CD4-positive, alpha-beta T cell (primary cell): Measurements from ENCODE around the gene VWA7. TPM values are rescaled to one million over a fixed set of nuclear protein-coding genes. Genes with fewer than 3 reads are reported as not detected.

ENCODE experiments used
- ATAC-seq: fragments of 200-7000 bp; cut with Tn5 transposase; one replicate; pipeline ENCODE4 v1.10.0; 2022; ENCODE audit warnings: mild to moderate bottlenecking; ENCODE audit not compliant: poor library complexity
- CTCF ChIA-PET: fragments of 350-600 bp; sonication (Branson Sonifier 250); formaldehyde crosslinking; loops from one replicate; lab custom pipeline; 2021; ENCODE audit warnings: antibody characterized with exemption, inconsistent platforms; lab: Charles Lee
- POLR2A ChIA-PET: fragments of 350-600 bp; sonication (Branson Sonifier 250); formaldehyde crosslinking; loops from one replicate; lab custom pipeline; 2021; ENCODE audit warnings: antibody characterized with exemption, inconsistent platforms; lab: Charles Lee
- DNase-seq, 14 experiments: peaks; one replicate each; pipeline ENCODE4 v3.0.0-alpha.2; 2013 to 2020; ENCODE audit warnings: mixed read lengths in 2 of 14
- H3K27ac ChIP-seq, 2 donors: one replicate each; pipeline versions ENCODE4 v1.5.1 to v1.7.0; 2013; ENCODE audit warnings: low read length in 2 of 2, low read depth in 1 of 2, mild to moderate bottlenecking in 1 of 2
- H3K27me3 ChIP-seq, 2 experiments: 1 replicate in 1 of 2; 2 replicates in 1 of 2; pipeline versions ENCODE4 v1.6.1 to v1.7.0; 2013; ENCODE audit warnings: low read length in 2 of 2, control low read depth in 1 of 2, mild to moderate bottlenecking in 1 of 2, moderate library complexity in 1 of 2; ENCODE audit not compliant: insufficient read depth in 2 of 2, control insufficient read depth in 1 of 2
- H3K36me3 ChIP-seq: one replicate; pipeline ENCODE4 v1.6.1; 2013; ENCODE audit warnings: low read length, control low read depth; ENCODE audit not compliant: insufficient read depth
- H3K4me1 ChIP-seq: one replicate; pipeline ENCODE4 v1.6.1; 2013; ENCODE audit warnings: low read length, control low read depth; ENCODE audit not compliant: insufficient read depth
- H3K4me3 ChIP-seq: one replicate; pipeline ENCODE4 v1.5.1; 2013; ENCODE audit warnings: mild to moderate bottlenecking, low read length, moderate library complexity
- H3K9me3 ChIP-seq, 2 experiments: 1 replicate in 1 of 2; 2 replicates in 1 of 2; pipeline versions ENCODE4 v1.6.1 to v1.7.0; 2013; ENCODE audit warnings: low read length in 2 of 2, mild to moderate bottlenecking in 2 of 2, control low read depth in 1 of 2, moderate library complexity in 1 of 2; ENCODE audit not compliant: control insufficient read depth in 1 of 2, insufficient read depth in 1 of 2
- H3K27ac Mint-ChIP-seq: one replicate; pipeline ENCODE4 v1.8.0; 2020; ENCODE audit warnings: mixed read lengths
- H3K27me3 Mint-ChIP-seq: one replicate; pipeline ENCODE4 v1.8.0; 2021; ENCODE audit warnings: mixed read lengths
- H3K36me3 Mint-ChIP-seq: one replicate; pipeline ENCODE4 v1.8.0; 2021; ENCODE audit warnings: low read depth, mixed read lengths
- H3K4me1 Mint-ChIP-seq: one replicate; pipeline ENCODE4 v1.8.0; 2021; ENCODE audit warnings: low read depth, mixed read lengths
- H3K4me3 Mint-ChIP-seq: one replicate; pipeline ENCODE4 v1.8.0; 2020; ENCODE audit warnings: mild to moderate bottlenecking, mixed read lengths
- H3K9me3 Mint-ChIP-seq: one replicate; pipeline ENCODE4 v1.8.0; 2020; ENCODE audit warnings: mixed read lengths
- intact Hi-C, 2 experiments: fragments of 100-400 bp; cut with DNase I in 1 of 2; cut with micrococcal nuclease in 1 of 2; formaldehyde crosslinking; loops; one replicate each; pipeline versions ENCODE4 v1.15.1 to v1.9.0; 2023 to 2025; cut with DNase I, micrococcal nuclease
- total RNA-seq, 174 experiments: library from RNA in 2 of 174; stranded (reverse) in 2 of 174; gene quantifications; one replicate each; pipeline ENCODE4 v1.2.3 and lab custom pipeline; 2021 to 2026
- TF ChIP-seq, protein P1 (sequence below): fragments of 200-600 bp; IDR thresholded peaks from one replicate; pipeline ENCODE4 v1.8.0; 2022; ENCODE audit warnings: antibody characterized with exemption, mild to moderate bottlenecking

Gene VWA7
- total RNA-seq, 2 experiments from 2014 or later: 1.7 TPM

DNA sequence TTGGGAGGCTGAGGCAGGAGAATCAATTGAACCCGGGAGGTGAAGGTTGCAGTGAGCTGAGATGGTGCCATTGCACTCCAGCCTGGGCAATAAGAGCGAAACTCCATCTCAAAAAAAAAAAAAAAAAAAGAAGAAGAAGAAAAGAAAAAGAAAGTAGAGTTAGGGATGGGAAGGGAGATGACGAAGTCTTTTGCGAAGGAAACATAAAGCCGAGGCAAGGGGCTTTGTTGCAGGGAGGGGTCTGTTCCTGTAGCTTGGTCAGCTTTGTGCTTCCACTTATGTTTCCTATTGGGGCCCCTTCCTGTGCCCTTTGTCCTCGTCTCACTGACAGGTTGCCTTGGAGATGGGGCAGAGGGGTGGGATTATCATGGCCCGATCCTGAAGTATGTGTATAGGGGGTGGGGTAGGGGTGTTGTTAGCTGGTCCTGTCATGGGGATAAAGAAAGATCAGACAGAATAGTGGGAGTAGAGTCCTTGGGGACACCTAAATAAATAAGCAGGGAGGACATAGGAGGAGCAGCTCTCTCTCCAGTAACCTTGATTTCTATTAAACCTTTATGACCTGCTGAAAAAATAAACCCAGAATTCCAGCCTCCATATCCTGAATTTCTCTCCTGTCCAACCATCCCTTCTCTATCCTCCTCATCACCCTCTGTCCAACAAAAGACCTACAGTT lies 39.7 kb downstream of the VWA7 start:
- H3K4me3 Mint-ChIP-seq: peak overlapping the region; percentile 90
- H3K27ac ChIP-seq: peak overlapping the region; percentile 62 to 76
- no peaks in the 10 kb centered on the region for H3K9me3 Mint-ChIP-seq
- peaks cover 44% of the 10 kb centered on the region for H3K36me3 Mint-ChIP-seq
- H3K27me3 Mint-ChIP-seq: no peaks in the 10 kb centered on the region
- no peak for ATAC-seq
- DNase-seq: peak in 3 of 14 experiments; percentile 31 to 43 (median 35)
- H3K4me1 Mint-ChIP-seq: peaks cover 80% of the 10 kb centered on the region
- intact Hi-C loops: loop anchor here in 1 of 2 experiments (5.0 kb wide), 2 partner anchors 35 to 80 kb away; partner anchors contain the start of genes ABHD16A, HSPA1A and HSPA1L
- H3K27ac Mint-ChIP-seq: peak overlapping the region; percentile 85
- peaks cover 73% of the 10 kb centered on the region for H3K4me1 ChIP-seq
- ChIA-PET POLR2A (interaction anchor here (0.7 to 2.8 kb wide), 21 partner anchors 8 to 234 kb away, joined by 3 to 21 read pairs (median 5); partner anchors contain the start of genes ABHD16A, BAG6, DDAH2 and DXO), CTCF (interaction anchor here (0.6 to 4.9 kb wide), 14 partner anchors 10 to 538 kb away, joined by 3 to 41 read pairs (median 6); partner anchors contain the start of genes DDAH2, LSM2, LY6G5C and VARS1)
- no peaks in the 10 kb centered on the region for H3K9me3 ChIP-seq
- H3K36me3 ChIP-seq: peaks cover 17% of the 10 kb centered on the region
- H3K27me3 ChIP-seq: no peaks in the 10 kb centered on the region
- H3K4me3 ChIP-seq: peak overlapping the region; percentile 28
- TF ChIP-seq, protein P1, sequence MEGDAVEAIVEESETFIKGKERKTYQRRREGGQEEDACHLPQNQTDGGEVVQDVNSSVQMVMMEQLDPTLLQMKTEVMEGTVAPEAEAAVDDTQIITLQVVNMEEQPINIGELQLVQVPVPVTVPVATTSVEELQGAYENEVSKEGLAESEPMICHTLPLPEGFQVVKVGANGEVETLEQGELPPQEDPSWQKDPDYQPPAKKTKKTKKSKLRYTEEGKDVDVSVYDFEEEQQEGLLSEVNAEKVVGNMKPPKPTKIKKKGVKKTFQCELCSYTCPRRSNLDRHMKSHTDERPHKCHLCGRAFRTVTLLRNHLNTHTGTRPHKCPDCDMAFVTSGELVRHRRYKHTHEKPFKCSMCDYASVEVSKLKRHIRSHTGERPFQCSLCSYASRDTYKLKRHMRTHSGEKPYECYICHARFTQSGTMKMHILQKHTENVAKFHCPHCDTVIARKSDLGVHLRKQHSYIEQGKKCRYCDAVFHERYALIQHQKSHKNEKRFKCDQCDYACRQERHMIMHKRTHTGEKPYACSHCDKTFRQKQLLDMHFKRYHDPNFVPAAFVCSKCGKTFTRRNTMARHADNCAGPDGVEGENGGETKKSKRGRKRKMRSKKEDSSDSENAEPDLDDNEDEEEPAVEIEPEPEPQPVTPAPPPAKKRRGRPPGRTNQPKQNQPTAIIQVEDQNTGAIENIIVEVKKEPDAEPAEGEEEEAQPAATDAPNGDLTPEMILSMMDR: no peak

DNA sequence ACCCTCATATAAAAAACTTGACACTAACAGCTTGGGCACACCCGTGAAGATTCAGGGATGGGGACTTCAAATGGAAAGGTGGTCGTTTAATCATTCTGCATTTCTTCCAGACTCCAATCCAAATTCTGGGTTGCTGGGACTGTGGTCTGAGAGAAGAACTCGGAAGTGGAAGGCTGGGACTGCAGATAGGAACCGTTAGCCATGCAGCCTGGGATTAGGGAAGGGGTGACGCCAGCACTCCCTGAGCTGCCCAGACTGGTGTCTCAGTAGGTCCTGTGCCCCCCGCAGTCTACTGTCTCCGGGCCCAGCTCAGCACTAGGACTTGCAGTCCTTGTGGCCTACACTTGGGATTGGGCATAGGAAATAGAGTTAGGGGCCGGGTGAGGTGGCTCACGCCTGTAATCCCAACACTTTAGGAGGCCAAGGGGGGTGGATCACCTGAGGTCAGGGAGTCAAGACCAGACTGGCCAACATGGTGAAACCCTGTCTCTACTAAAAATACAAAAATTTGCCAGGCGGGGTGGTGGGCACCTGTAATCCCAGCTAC lies 40.3 kb downstream of the VWA7 start:
- H3K9me3 ChIP-seq: no peaks in the 10 kb centered on the region
- peak overlapping the region; percentile 75 for H3K4me3 ChIP-seq
- peak in 3 of 14 experiments; percentile 7 to 29 (median 24) for DNase-seq
- Mint-ChIP-seq H3K4me1 (peaks cover 85% of the 10 kb centered on the region), H3K27ac (peak overlapping the region; percentile 85), H3K27me3 (no peaks in the 10 kb centered on the region), H3K4me3 (peak overlapping the region; percentile 90), H3K36me3 (peaks cover 50% of the 10 kb centered on the region), H3K9me3 (no peaks in the 10 kb centered on the region)
- TF ChIP-seq, protein P1: no peak
- peaks cover 76% of the 10 kb centered on the region for H3K4me1 ChIP-seq
- peak overlapping the region; percentile 89 to 90 for H3K27ac ChIP-seq
- POLR2A ChIA-PET: interaction anchor here (0.7 to 2.8 kb wide), 10 partner anchors 33 to 96 kb away, joined by 3 to 15 read pairs (median 5); partner anchors contain the start of genes HSPA1A, HSPA1B, HSPA1L and LSM2
- no peak for ATAC-seq
- CTCF ChIA-PET: interaction anchor here (0.9 to 4.3 kb wide), 6 partner anchors 9 to 93 kb away, joined by 3 to 41 read pairs (median 8); partner anchors contain the start of genes DDAH2, LSM2 and VARS1
- no peaks in the 10 kb centered on the region for H3K27me3 ChIP-seq
- intact Hi-C loops: loop anchor here in 1 of 2 experiments (5.0 kb wide), 2 partner anchors 35 to 80 kb away; partner anchors contain the start of genes ABHD16A, HSPA1A and HSPA1L
- peaks cover 24% of the 10 kb centered on the region for H3K36me3 ChIP-seq

DNA sequence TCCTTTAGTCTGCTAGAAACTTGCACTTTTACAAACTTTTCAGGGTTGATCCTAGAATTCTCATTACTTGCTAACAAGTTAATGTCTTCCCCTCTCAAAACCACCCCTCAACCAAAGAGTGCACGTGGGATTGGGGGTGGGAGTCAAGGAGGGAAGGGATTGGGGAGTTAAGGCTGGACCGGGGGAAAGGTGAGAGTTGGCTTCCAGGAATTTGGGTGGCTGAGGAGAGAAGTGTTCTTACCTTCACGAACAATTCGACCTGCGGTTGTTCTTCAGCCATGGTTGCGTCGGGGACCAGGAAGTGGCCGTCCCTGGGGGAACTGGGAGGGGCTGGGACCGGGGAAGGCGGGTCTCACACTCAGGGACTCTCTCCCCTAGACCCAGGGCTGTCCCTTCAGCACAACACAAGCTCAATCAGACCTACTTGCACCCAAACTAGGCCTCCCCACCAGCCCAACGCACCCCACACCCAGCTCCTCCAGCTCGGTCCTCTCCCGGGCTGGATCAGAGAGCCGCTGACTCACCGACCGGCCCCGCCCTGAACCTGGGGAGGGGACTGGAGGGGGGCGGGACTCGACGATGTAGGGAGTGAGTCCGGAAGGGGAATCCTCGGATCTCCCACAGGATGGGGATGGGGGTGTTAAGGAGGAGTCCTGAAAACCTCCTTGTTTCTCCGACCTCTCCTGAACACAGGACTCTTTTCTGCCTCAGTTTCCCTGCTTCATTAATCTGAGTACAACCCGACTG lies 40.9 kb downstream of the VWA7 start, which contains the start of gene CLIC1:
TSS of gene CLIC1 (minus strand) at position 510 of the 747 bp plus-strand sequence. CDS start at position 280, 230 bp downstream.
- Mint-ChIP-seq H3K27ac (peak within 1 kb of the TSS; percentile 85), H3K36me3 (peaks cover 57% of the 10 kb centered on the region), H3K27me3 (no peaks in the 10 kb centered on the region), H3K9me3 (no peaks in the 10 kb centered on the region), H3K4me3 (peak within 1 kb of the TSS; percentile 90), H3K4me1 (peaks cover 84% of the 10 kb centered on the region)
- peak; percentile 19 for ATAC-seq
- peaks cover 29% of the 10 kb centered on the region for H3K36me3 ChIP-seq
- H3K27ac ChIP-seq: peak within 1 kb of the TSS; percentile 89 to 90
- intact Hi-C loops: loop anchor here in 1 of 2 experiments (5.0 kb wide), 2 partner anchors 34 to 81 kb away; partner anchors contain the start of genes ABHD16A, HSPA1A and HSPA1L
- H3K4me1 ChIP-seq: peaks cover 76% of the 10 kb centered on the region
- H3K4me3 ChIP-seq: peak within 1 kb of the TSS; percentile 75
- POLR2A ChIA-PET: interaction anchor here (0.6 to 2.8 kb wide), 12 partner anchors 33 to 1236 kb away, joined by 3 to 15 read pairs (median 4); partner anchors contain the start of genes HSPA1A, HSPA1B, HSPA1L and LSM2
- H3K27me3 ChIP-seq: no peaks in the 10 kb centered on the region
- CTCF ChIA-PET: interaction anchor here (1.3 to 2.9 kb wide), 4 partner anchors 55 to 94 kb away, joined by 7 to 12 read pairs (median 8); partner anchors contain the start of genes LSM2 and VARS1
- no peaks in the 10 kb centered on the region for H3K9me3 ChIP-seq
- TF ChIP-seq, protein P1: no peak
- peak; percentile 30 to 82 (median 70) for DNase-seq
